Parathyroid adenoma (tissue), 2 donors: Measurements from ENCODE around the gene MTMR12.

Experiments
- H2AFZ ChIP-seq: fragments of 300-600 bp; sonication (generic); one replicate; pipeline ENCODE4 v1.7.0; 2017; ENCODE audit warnings: antibody characterized with exemption, mild to moderate bottlenecking
- H3K27ac ChIP-seq: fragments of 300-600 bp; sonication (generic); one replicate; pipeline ENCODE4 v1.7.0; 2017
- H3K27me3 ChIP-seq: fragments of 300-600 bp; sonication (generic); one replicate; pipeline ENCODE4 v1.7.0; 2017; ENCODE audit warnings: low read length; ENCODE audit not compliant: control insufficient read depth, insufficient read depth
- H3K36me3 ChIP-seq: fragments of 300-600 bp; sonication (generic); one replicate; pipeline ENCODE4 v1.7.0; 2017; ENCODE audit warnings: low read length; ENCODE audit not compliant: control insufficient read depth, insufficient read depth
- H3K4me1 ChIP-seq: fragments of 300-600 bp; sonication (generic); one replicate; pipeline ENCODE4 v1.7.0; 2017; ENCODE audit warnings: control low read depth
- H3K4me2 ChIP-seq: fragments of 300-600 bp; sonication (generic); one replicate; pipeline ENCODE4 v1.7.0; 2017; ENCODE audit warnings: low read length
- H3K4me3 ChIP-seq: fragments of 300-600 bp; sonication (generic); one replicate; pipeline ENCODE4 v1.7.0; 2017; ENCODE audit warnings: low read depth, low read length
- H3K79me2 ChIP-seq: fragments of 300-600 bp; sonication (generic); one replicate; pipeline ENCODE4 v1.7.0; 2017; ENCODE audit warnings: control low read depth
- H3K9ac ChIP-seq: fragments of 300-600 bp; sonication (generic); one replicate; pipeline ENCODE4 v1.7.0; 2017; ENCODE audit warnings: mild to moderate bottlenecking
- H3K9me3 ChIP-seq: fragments of 300-600 bp; sonication (generic); one replicate; pipeline ENCODE4 v1.7.0; 2017; ENCODE audit warnings: low read length; ENCODE audit not compliant: control insufficient read depth
- TF ChIP-seq, protein P1 (sequence below): fragments of 300-600 bp; sonication (generic); IDR thresholded peaks from one replicate; pipeline ENCODE4 v1.7.0; 2017; ENCODE audit warnings: antibody characterized with exemption, mild to moderate bottlenecking
- donor health status: primary hyperparathyroidism.

Gene MTMR12

DNA sequence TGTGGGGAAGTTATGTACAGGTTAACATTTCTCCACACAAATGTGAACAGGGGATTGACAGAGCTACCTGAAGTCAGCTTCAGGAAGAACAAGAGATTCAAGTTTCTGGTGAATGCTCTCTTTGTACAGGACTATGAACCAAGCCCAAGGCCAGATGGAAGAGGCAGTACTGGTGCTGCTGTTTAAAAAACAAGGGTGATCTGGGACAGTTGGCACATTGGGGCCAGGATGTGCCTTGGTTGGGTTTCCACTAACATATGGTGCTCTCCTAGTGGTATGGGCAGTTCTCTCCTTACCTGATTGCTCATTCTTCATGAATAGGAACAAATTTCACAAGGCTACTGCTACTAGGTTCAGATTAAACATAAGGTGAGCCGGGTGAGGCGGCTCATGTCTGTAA is 40.0 kb downstream of the MTMR12 start:
- Histone ChIP-seq H3K27ac (no peak overlapping the region), H3K79me2 (no peaks in the 10 kb centered on the region), H2AFZ (no peak overlapping the region), H3K27me3 (no peaks in the 10 kb centered on the region), H3K9ac (no peak overlapping the region), H3K4me2 (no peak overlapping the region), H3K4me3 (no peak overlapping the region), H3K4me1 (peaks cover 8% of the 10 kb centered on the region), H3K9me3 (no peaks in the 10 kb centered on the region), H3K36me3 (no peaks in the 10 kb centered on the region)
- TF ChIP-seq, protein P1, sequence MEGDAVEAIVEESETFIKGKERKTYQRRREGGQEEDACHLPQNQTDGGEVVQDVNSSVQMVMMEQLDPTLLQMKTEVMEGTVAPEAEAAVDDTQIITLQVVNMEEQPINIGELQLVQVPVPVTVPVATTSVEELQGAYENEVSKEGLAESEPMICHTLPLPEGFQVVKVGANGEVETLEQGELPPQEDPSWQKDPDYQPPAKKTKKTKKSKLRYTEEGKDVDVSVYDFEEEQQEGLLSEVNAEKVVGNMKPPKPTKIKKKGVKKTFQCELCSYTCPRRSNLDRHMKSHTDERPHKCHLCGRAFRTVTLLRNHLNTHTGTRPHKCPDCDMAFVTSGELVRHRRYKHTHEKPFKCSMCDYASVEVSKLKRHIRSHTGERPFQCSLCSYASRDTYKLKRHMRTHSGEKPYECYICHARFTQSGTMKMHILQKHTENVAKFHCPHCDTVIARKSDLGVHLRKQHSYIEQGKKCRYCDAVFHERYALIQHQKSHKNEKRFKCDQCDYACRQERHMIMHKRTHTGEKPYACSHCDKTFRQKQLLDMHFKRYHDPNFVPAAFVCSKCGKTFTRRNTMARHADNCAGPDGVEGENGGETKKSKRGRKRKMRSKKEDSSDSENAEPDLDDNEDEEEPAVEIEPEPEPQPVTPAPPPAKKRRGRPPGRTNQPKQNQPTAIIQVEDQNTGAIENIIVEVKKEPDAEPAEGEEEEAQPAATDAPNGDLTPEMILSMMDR: no peak

DNA sequence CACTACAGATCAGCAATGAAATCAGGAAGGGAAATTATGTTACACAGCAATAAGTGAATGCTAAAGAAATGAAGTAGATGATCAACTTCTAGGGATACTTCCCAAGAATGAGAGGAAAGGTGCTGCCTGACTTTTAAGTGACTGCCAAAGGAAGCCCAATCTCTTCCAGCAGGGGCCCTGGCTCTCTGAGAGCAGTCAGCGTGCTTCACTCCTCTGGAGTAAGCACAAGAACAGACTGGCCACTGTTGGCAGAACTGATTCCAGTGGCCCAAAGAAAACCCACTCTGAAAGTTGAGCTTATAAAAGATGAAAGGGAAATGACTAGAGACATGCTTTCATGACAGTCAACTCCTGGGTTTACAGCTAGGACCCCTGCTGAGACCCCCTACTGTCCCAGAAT is 41.8 kb downstream of the MTMR12 start:
- no peak overlapping the region for H3K4me2 ChIP-seq
- H3K4me3 ChIP-seq: no peak overlapping the region
- no peak overlapping the region for H3K27ac ChIP-seq
- no peaks in the 10 kb centered on the region for H3K36me3 ChIP-seq
- no peaks in the 10 kb centered on the region for H3K9me3 ChIP-seq
- TF ChIP-seq, protein P1: no peak
- H3K4me1 ChIP-seq: peaks cover 6% of the 10 kb centered on the region
- no peaks in the 10 kb centered on the region for H3K27me3 ChIP-seq
- H2AFZ ChIP-seq: no peak overlapping the region
- H3K9ac ChIP-seq: no peak overlapping the region
- no peaks in the 10 kb centered on the region for H3K79me2 ChIP-seq

DNA sequence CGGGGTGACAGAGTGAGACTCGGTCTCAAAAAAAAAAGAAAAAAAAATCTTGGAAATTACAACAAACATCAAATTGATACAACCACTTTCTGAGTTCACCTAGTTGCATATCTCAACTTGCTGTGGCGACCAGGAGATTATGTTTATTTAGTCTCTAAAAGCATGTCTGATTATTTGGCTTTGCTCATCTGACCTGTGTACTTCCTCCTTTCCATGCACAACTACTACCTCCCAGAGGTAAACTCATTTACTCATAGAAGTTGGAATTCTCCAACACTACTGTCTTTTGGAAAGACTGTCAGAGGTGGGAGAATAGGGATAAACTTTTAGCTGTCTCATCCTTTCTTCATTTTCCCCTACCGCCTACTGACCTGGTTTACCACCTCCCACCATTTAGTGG is 42.6 kb downstream of the MTMR12 start:
- Histone ChIP-seq H3K27ac (no peak overlapping the region), H3K4me2 (no peak overlapping the region), H3K79me2 (no peaks in the 10 kb centered on the region), H3K36me3 (no peaks in the 10 kb centered on the region), H2AFZ (no peak overlapping the region), H3K27me3 (no peaks in the 10 kb centered on the region), H3K4me3 (no peak overlapping the region), H3K9ac (no peak overlapping the region), H3K4me1 (peaks cover 6% of the 10 kb centered on the region), H3K9me3 (no peaks in the 10 kb centered on the region)
- TF ChIP-seq, protein P1: no peak

DNA sequence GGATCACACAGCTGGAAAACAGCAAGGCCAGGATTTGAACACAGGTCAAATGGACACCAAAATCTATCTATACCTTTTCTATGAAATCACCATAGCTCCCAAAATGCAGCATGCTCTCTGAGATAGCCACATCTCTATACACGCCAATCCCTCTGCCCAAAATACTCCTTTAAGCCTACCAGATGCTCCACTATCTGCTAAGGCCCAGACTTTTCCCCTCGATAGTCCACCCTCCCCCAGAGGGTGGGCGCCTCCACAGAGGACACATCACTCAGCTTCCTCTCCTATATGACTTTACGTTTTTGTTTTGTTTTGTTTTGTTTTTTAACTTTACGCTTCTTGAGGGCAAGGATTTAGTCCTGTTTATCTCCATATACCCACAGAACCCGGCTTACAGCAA is 46.8 kb downstream of the MTMR12 start:
- TF ChIP-seq, protein P1: no peak
- Histone ChIP-seq H3K4me3 (no peak overlapping the region), H3K36me3 (no peaks in the 10 kb centered on the region), H3K27me3 (no peaks in the 10 kb centered on the region), H3K9ac (no peak overlapping the region), H2AFZ (no peak overlapping the region), H3K79me2 (no peaks in the 10 kb centered on the region), H3K27ac (no peak overlapping the region), H3K9me3 (no peaks in the 10 kb centered on the region), H3K4me2 (no peak overlapping the region), H3K4me1 (no peaks in the 10 kb centered on the region)

DNA sequence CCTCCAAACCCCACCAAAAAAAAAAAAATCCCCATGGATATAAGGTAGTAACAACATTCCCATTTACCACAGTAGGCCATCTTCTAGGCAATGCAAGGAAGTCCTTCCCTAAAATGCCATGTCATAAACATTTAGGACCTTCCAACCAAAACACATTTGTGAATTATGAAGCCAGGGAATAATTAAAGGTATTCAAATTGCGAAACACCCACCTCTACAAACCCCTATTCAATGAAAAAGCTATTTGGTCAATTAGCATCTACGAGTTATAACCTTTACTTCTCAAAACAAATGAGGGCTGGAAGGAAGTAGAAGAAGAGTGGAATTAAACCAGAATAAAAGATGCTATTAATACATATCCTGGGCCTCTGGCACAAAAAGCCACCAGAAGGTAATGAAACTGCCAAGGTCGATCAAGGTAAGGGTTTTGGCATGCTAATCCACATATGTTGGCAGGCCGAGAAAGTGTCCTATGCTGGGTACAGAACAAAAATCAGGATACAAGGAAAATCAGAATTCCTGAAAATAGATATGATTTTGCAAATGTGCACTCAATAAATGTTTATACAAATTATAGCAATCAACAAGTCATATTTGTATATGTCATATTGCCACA is 47.7 kb downstream of the MTMR12 start:
- no peak overlapping the region for H3K4me2 ChIP-seq
- no peak overlapping the region for H3K9ac ChIP-seq
- no peaks in the 10 kb centered on the region for H3K79me2 ChIP-seq
- no peak overlapping the region for H2AFZ ChIP-seq
- H3K4me3 ChIP-seq: no peak overlapping the region
- no peaks in the 10 kb centered on the region for H3K4me1 ChIP-seq
- H3K27me3 ChIP-seq: no peaks in the 10 kb centered on the region
- TF ChIP-seq, protein P1: no peak
- no peaks in the 10 kb centered on the region for H3K36me3 ChIP-seq
- no peaks in the 10 kb centered on the region for H3K9me3 ChIP-seq
- no peak overlapping the region for H3K27ac ChIP-seq
